Central memory CD8-positive, alpha-beta T cell (primary cell): ENCODE data around the gene XBP1.
A peak's percentile ranks its signal among the peaks of the same experiment; 100 is the strongest.
"Not testable (repeated sequence)": the region's sequence is repeated elsewhere in the genome, so short reads cannot be mapped to it uniquely, and the experiment has no call there.

Experiments used
- ATAC-seq: fragments of 150-1000 bp; cut with Tn5 transposase; replicated peaks from 2 replicates; pipeline ENCODE4 v1.10.0; 2022; ENCODE audit warnings: mild to moderate bottlenecking, moderate FRiP score, moderate number of reproducible peaks; ENCODE audit not compliant: poor library complexity, severe bottlenecking; ENCODE audit errors: extremely low read depth
- DNase-seq, 2 donors: peaks; one replicate each; pipeline ENCODE4 v3.0.0; 2021; ENCODE audit warnings: low spot score in 2 of 2
- H3K27ac Mint-ChIP-seq: one replicate; pipeline ENCODE4 v1.8.0; 2022; ENCODE audit warnings: low read depth, mild to moderate bottlenecking, moderate library complexity, mixed read lengths
- H3K27me3 Mint-ChIP-seq: one replicate; pipeline ENCODE4 v1.8.0; 2022; ENCODE audit warnings: mixed read lengths
- H3K36me3 Mint-ChIP-seq: one replicate; pipeline ENCODE4 v1.8.0; 2022; ENCODE audit warnings: mild to moderate bottlenecking, moderate library complexity, mixed read lengths; ENCODE audit not compliant: insufficient read depth
- H3K4me1 Mint-ChIP-seq: one replicate; pipeline ENCODE4 v1.8.0; 2022; ENCODE audit warnings: mixed read lengths
- H3K4me3 Mint-ChIP-seq: one replicate; pipeline ENCODE4 v1.8.0; 2022; ENCODE audit warnings: mild to moderate bottlenecking, moderate library complexity, mixed read lengths
- H3K9me3 Mint-ChIP-seq: one replicate; pipeline ENCODE4 v1.8.0; 2022; ENCODE audit warnings: mixed read lengths

XBP1 gene

GRCh38 chr22:28813772-28814518, 13.6 kb upstream of the XBP1 start:
- Mint-ChIP-seq H3K4me3 (no peak overlapping the region), H3K36me3 (peaks cover 6% of the 10 kb centered on the region), H3K27me3 (no peaks in the 10 kb centered on the region), H3K4me1 (peaks cover 73% of the 10 kb centered on the region), H3K9me3 (no peaks in the 10 kb centered on the region), H3K27ac (no peak overlapping the region)
- ATAC-seq (no peak), DNase-seq (no peak)

- Mint-ChIP-seq H3K4me3 (peak overlapping the region; percentile 70), H3K4me1 (peaks cover 64% of the 10 kb centered on the region), H3K27ac (peak overlapping the region; percentile 81), H3K36me3 (peaks cover 2% of the 10 kb centered on the region), H3K27me3 (no peaks in the 10 kb centered on the region), H3K9me3 (no peaks in the 10 kb centered on the region)
- DNase-seq: no peak
- ATAC-seq: no peak
These were observed 12.1 kb upstream of the XBP1 start for GRCh38 chr22:28812516-28812915.

- H3K27me3 Mint-ChIP-seq: no peaks in the 10 kb centered on the region
- H3K27ac Mint-ChIP-seq: peak overlapping the region; percentile 81
- ATAC-seq (peak; percentile 35), DNase-seq (peak in 1 of 2 donors; percentile 25)
- peaks cover 62% of the 10 kb centered on the region for H3K4me1 Mint-ChIP-seq
- H3K36me3 Mint-ChIP-seq: peaks cover 4% of the 10 kb centered on the region
- H3K9me3 Mint-ChIP-seq: no peaks in the 10 kb centered on the region
- peak overlapping the region; percentile 70 for H3K4me3 Mint-ChIP-seq
These were observed 10.6 kb upstream of the XBP1 start for GRCh38 chr22:28810821-28811491.

- H3K4me3 Mint-ChIP-seq: no peak overlapping the region
- DNase-seq (no peak), ATAC-seq (no peak)
- H3K27ac Mint-ChIP-seq: no peak overlapping the region
- H3K27me3 Mint-ChIP-seq: no peaks in the 10 kb centered on the region
- peaks cover 9% of the 10 kb centered on the region for H3K36me3 Mint-ChIP-seq
- no peaks in the 10 kb centered on the region for H3K9me3 Mint-ChIP-seq
- peaks cover 46% of the 10 kb centered on the region for H3K4me1 Mint-ChIP-seq
These were observed 8.5 kb upstream of the XBP1 start for GRCh38 chr22:28808716-28809355.

- H3K27ac Mint-ChIP-seq: not testable (repeated sequence)
- peaks cover 34% of the 10 kb centered on the region for H3K4me1 Mint-ChIP-seq
These were observed 5.1 kb upstream of the XBP1 start for GRCh38 chr22:28805426-28805825.

GRCh38 chr22:28802595-28803123, 2.3 kb upstream of the XBP1 start:
- H3K36me3 Mint-ChIP-seq: peaks cover 39% of the 10 kb centered on the region

More at GRCh38 chr22:28805426-28805825, 5.1 kb upstream of the XBP1 start:
- ATAC-seq, H3K9me3 Mint-ChIP-seq, DNase-seq, H3K4me3 Mint-ChIP-seq, H3K27me3 Mint-ChIP-seq: not testable (repeated sequence)
- H3K36me3 Mint-ChIP-seq: peaks cover 15% of the 10 kb centered on the region

GRCh38 chr22:28801845-28802594, 1.7 kb upstream of the XBP1 start:
- no peak for DNase-seq
- Mint-ChIP-seq H3K9me3 (no peaks in the 10 kb centered on the region), H3K36me3 (peaks cover 43% of the 10 kb centered on the region), H3K4me3 (peak overlapping the region; percentile 87), H3K27me3 (no peaks in the 10 kb centered on the region), H3K4me1 (peaks cover 42% of the 10 kb centered on the region), H3K27ac (peak overlapping the region; percentile 62)
- no peak for ATAC-seq

More at GRCh38 chr22:28802595-28803123, 2.3 kb upstream of the XBP1 start:
- ATAC-seq (no peak), DNase-seq (no peak)
- Mint-ChIP-seq H3K27me3 (no peaks in the 10 kb centered on the region), H3K4me3 (peak overlapping the region; percentile 87), H3K9me3 (no peaks in the 10 kb centered on the region), H3K4me1 (peaks cover 36% of the 10 kb centered on the region), H3K27ac (peak overlapping the region; percentile 62)

- peaks cover 62% of the 10 kb centered on the region for H3K36me3 Mint-ChIP-seq
These were observed 612 bp downstream of the XBP1 start for GRCh38 chr22:28799606-28800307.

GRCh38 chr22:28798810-28799605, 1.4 kb downstream of the XBP1 start:
- Mint-ChIP-seq H3K9me3 (no peaks in the 10 kb centered on the region), H3K4me1 (peaks cover 67% of the 10 kb centered on the region), H3K27ac (peak overlapping the region; percentile 98), H3K27me3 (no peaks in the 10 kb centered on the region), H3K4me3 (peak overlapping the region; percentile 87), H3K36me3 (peaks cover 61% of the 10 kb centered on the region)
- ATAC-seq (peak; percentile 3), DNase-seq (no peak)

More at GRCh38 chr22:28799606-28800307, 612 bp downstream of the XBP1 start:
- Mint-ChIP-seq H3K9me3 (no peaks in the 10 kb centered on the region), H3K4me3 (peak overlapping the region; percentile 87), H3K27me3 (no peaks in the 10 kb centered on the region), H3K4me1 (peaks cover 62% of the 10 kb centered on the region), H3K27ac (peak overlapping the region; percentile 98)
- DNase-seq: no peak
- peak; percentile 29 for ATAC-seq

GRCh38 chr22:28795932-28796856, 4.2 kb downstream of the XBP1 start:
- H3K36me3 Mint-ChIP-seq: peaks cover 73% of the 10 kb centered on the region
- ATAC-seq: no peak
- H3K27ac Mint-ChIP-seq: peak overlapping the region; percentile 68
- peak overlapping the region; percentile 87 for H3K4me3 Mint-ChIP-seq
- no peak for DNase-seq
- H3K27me3 Mint-ChIP-seq: no peaks in the 10 kb centered on the region
- H3K4me1 Mint-ChIP-seq: peaks cover 65% of the 10 kb centered on the region
- no peaks in the 10 kb centered on the region for H3K9me3 Mint-ChIP-seq
